Epidermal melanocyte (primary cell): ENCODE results near the gene GRIK4.

Experiments used
- DNase-seq: peaks from one replicate; pipeline ENCODE4 v3.0.0; 2011; ENCODE audit warnings: low spot score; ENCODE audit not compliant: insufficient read length

The GRIK4 gene

GRCh38 chr11:120633616-120634393 lies 122.3 kb downstream of the GRIK4 start:
- DNase-seq, result no peak

GRCh38 chr11:120634706-120635105 lies 123.2 kb downstream of the GRIK4 start:
- DNase-seq, result no peak

- DNase-seq, result no peak
Measured at GRCh38 chr11:120635136-120635810, 123.7 kb downstream of the GRIK4 start.

- DNase-seq, result no peak
Measured at GRCh38 chr11:120637131-120637530, 125.6 kb downstream of the GRIK4 start.

DNA sequence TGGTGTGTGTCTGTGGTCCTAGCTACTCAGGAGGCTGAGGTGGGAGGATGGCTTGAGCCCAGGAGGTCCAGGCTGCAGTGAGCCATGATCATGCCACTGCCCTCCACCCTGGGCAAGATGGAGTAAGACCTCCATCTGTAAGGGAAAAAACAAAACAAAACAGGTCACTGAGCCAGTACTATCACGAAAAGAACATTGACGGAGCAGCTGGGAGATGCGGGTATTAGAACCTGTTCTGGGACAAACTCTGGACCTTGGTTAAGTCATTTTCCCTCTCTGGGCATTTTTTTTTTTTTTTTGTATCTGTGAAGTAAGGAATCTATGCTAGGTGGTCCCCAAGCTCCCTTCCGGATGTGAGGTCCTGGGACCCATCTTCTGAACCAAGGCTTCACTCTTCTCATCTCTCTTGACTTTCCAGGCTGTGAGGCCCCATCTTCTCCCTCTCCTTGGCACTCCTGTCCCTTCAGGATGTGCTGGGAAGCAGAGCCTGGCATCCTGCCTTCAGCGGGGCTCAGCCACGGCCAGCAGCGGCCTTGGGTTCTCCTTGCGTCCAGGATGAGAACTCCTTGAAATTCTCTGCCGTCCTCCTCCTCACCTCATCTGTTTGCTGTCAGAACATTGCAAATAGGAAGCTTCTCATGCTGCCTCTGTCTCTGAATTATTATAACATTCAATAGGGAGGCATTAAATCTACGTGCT lies 130.8 kb downstream of the GRIK4 start:
- no peak for DNase-seq

- no peak for DNase-seq
Measured at GRCh38 chr11:120643284-120643683, 131.7 kb downstream of the GRIK4 start.

DNA sequence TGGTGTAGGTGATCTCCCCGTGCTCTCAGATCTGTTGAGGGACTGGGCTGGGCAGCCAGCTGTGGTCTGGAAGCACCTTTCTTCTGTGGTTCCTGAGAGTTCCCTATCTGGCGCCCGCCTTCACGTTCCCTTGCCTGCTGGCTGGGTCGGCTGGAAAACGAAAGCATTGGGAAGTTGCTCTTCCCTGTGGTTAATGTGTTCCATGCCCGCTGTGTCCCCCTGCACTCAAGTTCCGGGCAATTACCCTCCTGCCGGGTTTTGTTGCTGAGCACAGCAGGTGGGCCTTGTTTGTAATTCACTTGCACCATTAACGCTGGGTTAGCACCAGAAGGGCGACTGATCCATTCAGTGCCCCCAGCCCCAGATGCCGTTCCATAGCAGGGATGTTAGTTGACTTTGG lies 134.1 kb downstream of the GRIK4 start:
- no peak for DNase-seq

GRCh38 chr11:120646206-120646605 lies 134.7 kb downstream of the GRIK4 start:
- DNase-seq, result no peak

DNA sequence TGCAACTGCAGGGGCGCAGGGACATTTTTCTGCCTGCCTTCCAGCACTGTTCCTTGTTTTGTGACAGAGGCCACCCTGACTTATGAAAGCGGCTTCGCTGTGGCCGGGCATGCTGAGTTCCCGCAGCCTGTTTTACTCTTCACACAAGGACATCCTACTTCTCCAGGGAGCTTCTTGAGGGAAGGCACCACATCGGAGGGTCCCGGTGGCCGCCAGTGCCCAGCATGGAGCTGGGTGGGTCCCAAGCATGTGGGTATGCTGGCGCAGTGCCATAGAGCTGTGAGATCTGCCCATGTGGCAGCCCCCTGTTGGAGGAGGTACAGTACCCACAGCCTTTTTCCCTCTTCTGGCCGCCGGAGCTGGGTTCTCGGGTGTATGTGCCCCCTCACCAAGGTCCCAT lies 136.1 kb downstream of the GRIK4 start:
- no peak for DNase-seq

DNA sequence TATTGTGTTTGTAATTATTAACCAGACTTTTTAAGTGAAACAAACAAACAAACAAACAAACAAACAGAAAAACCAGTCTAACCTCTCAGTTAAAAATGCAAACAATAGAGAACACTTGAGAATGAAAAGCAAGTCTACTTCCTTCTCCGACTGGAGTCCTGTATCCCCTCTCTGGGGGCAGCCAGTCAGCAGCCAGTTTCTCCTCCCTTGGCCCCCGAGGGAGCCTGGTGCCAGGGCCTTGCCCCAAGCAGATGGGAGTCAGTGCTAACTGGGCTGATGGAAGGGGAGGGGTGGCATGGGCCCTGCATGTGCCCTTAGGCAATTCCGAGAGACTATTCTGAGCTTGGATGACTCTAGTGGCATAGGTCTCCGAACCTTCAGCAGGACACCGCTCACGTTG lies 137.2 kb downstream of the GRIK4 start:
- DNase-seq, result no peak

- no peak for DNase-seq
Measured at GRCh38 chr11:120649316-120649715, 137.8 kb downstream of the GRIK4 start.

DNA sequence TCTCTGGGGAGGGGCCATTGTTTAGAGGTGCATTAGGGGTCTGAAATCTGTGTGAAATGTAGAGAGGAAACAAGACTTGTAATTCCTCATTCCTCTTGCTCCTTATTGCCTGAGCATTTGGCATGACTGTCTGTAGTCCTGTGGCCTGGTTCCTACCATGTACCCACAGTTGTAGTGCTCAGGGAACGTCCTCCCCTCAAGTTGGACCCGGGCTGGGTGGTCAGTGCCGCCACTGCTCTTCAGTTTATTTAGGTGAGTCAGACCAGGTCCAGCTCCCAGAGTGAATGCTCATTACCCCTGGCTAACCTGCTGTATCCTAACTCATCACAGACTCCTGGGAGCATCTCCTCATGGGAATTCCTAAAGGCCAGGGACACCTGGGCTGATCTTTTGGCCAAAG lies 139.8 kb downstream of the GRIK4 start:
- no peak for DNase-seq

DNA sequence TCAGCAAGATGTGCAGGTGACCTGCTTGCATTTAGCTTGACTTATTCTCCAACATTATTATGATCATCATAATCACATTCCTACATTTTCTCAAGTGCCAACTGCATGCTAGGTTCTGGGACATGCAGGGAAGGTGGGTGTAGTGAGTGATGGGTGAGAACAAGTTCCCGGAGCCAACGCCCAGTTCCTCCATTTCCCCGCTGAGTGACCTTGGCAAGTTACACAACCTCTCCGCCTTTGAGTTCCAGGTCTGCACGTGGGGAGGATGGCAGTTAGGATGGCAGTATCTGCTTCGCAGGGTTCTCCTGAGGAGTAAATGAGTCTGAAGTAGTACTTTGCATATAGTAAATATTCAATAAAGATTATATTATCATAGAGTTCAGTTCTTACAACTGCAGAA lies 140.3 kb downstream of the GRIK4 start:
- no peak for DNase-seq

DNA sequence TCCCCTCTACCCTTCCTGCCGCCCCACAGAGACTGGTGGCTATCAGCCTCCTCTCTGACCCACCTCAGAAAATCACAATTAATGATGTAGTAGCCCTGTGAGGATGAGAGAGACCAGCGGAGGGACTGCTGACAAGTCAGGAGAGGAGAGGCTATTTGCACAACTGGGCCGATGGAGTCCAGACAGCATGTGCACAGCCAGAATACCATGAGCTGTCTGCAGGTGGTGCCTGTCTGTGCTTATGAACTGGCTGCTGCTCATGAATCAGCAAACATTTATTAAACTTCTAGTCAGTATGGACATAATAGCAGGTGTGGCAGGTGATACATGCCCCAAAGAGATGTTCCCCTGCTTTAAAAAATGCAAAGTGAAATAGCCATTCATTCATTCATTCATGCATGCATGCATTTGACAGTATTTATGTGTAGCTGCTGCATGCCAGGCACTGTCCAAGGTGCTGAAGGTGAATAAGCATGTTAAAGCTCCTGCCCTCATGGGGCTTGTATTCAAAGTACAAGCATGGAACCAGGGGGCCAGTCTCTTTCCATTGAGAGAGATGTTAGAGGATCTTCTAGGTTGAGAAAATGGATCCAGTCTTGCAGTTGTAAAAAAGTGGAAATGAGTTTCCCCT lies 141.3 kb downstream of the GRIK4 start:
- no peak for DNase-seq

DNA sequence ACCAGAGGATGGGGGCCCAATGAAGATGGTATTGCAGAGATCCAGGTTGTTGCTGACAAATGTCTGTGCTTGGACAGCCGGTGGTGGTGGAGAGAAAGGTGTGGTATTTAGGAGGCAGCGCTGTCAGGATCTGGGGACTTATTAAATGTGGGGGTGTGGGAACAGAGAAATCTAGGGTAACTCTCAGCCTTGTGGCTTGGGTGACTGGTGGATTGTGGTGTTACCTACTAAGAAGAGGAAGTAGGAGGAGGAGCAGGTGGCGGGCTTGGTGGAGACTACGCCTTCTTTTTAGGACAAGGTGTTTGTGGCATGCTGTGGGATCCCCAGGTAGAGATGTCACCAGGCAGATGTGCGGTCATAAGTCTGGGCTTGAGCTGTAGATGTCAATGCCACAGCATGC lies 144.0 kb downstream of the GRIK4 start:
- no peak for DNase-seq

DNA sequence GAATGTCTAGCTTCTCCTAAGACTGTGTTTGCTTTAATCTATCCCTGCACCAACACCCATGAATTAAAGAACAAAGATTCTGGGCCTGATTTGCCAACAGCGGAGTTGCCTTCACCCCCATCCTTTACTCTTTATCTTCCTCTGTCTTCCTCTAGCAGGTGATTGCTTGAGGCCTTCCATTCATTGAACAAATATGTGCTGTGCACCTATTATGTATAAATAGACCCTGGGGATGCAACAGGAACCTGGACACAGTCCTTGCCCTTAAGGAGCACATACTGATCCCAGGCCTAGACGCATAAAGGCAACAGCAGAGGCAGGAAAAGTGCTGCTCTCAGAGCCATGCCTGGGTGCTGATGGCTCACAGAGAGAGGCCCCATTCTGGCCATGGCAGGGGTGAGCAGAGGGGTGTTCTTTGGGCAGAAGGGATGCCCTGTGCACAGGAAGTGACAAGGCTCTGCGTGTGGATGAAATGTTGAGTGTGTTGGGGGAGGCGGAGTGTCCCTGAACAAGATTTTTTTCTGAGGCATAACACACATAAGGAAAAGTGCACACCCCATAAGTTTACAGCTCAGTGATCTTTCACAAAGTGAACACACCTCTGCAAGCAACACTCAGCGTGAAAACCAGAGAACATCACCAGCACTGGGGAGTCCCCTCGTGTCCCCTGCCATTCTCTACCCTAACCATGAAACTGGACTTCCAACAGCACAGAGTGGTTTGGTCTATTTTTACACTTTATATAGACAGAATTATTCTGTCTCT lies 145.9 kb downstream of the GRIK4 start:
- DNase-seq, result no peak

DNA sequence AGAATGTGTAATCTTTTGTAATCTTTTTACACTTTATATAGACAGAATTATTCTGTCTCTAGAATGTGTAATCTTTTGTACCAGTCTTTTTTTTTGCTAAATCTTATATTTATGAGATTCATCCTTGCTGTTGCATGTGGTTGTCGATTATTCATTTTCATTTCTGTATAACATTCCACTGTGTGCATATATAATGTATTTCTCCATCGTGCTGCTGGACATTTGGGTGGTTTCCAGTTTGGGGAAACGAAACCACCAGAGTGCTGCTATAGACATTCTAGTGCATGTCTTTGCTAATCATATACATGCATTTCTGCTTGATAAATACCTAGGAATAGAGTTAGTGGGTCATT lies 146.5 kb downstream of the GRIK4 start:
- no peak for DNase-seq

DNA sequence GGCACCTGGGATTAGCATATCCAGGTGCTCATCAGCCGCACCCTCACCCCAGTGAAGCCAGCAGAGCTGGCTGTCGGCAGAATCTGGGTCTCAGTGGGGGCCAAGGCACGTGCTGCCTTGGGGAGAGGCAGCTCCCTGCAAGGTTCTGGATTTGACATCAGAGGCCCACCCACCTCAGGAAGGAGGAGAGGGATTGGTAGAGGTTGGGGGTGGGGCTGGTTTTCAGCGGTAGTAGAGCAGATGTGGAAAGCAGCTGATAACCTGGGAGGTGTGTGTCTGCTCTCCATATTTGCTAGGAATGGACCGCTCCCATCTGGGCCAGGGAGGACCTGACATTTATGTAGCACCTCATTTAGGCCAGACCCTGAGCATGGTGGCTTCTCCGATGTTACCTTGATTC lies 147.5 kb downstream of the GRIK4 start:
- no peak for DNase-seq

DNA sequence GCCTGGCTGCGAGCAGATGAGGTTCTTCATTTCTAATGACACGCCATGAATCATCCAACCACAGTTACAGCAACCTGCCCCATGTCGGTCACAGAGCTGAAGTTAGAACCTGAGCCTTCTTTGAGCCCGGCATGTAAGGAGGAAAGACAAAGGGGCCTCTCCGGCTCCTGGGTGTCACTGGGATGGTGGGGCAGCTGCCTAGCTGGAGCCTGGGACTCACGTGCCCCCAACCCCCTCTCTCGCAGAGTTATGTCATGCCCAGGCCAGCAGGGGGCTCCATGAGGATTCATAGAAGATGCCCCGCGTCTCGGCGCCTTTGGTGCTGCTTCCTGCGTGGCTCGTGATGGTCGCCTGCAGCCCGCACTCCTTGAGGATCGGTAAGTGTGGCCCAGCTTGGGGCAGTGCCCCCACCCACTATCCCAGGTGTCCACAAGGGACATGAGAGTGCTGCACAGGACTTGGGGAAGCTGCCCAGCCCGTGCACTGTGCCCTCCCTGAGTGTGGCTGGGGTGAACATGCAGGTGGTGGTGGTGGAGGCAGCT lies 148.5 kb downstream of the GRIK4 start:
- DNase-seq, result no peak

- no peak for DNase-seq
Measured at GRCh38 chr11:120662071-120662676, 150.6 kb downstream of the GRIK4 start.

DNA sequence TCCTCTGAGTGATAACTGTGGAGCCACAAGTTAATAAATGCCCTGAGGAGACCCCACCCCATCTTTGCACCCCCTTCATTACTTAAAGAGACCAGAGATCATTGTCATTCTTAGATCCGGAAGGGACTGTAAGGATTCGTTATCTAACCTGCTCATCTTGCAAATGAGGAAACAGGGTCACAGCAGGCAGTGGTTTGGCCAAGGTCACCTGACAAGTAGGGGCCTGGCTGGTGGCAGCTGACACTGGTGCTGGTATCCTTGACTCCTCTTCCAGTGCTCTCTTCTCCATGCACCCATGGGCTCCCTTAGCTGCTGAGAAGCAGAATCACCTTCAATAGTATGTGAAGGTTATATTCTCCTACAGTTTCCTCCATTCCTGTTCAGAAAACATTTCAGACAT lies 151.6 kb downstream of the GRIK4 start:
- DNase-seq, result no peak
